Dendritic cell treated with granulocyte-macrophage colony-stimulating factor and Interleukin-4, amounts not matched to agents 40 ng/mL and 50 ng/mL, for 4 days (primary cell): ENCODE results near the gene ORC2.

Experiments used
- H3K27ac Mint-ChIP-seq: one replicate; pipeline ENCODE4 v1.8.0; 2022; ENCODE audit warnings: mild to moderate bottlenecking, mixed read lengths
- H3K27me3 Mint-ChIP-seq: one replicate; pipeline ENCODE4 v1.8.0; 2022; ENCODE audit warnings: mild to moderate bottlenecking, mixed read lengths
- H3K36me3 Mint-ChIP-seq: one replicate; pipeline ENCODE4 v1.8.0; 2022; ENCODE audit warnings: low read depth, mixed read lengths
- H3K4me1 Mint-ChIP-seq: one replicate; pipeline ENCODE4 v1.8.0; 2022; ENCODE audit warnings: low read depth, mixed read lengths
- H3K4me3 Mint-ChIP-seq: one replicate; pipeline ENCODE4 v1.8.0; 2022; ENCODE audit warnings: mild to moderate bottlenecking, moderate library complexity, mixed read lengths
- H3K9me3 Mint-ChIP-seq: one replicate; pipeline ENCODE4 v1.8.0; 2022; ENCODE audit warnings: mixed read lengths
- intact Hi-C: fragments of 100-400 bp; cut with micrococcal nuclease; formaldehyde crosslinking; loops from one replicate; pipeline ENCODE4 v1.15.0; 2022

The ORC2 gene

DNA sequence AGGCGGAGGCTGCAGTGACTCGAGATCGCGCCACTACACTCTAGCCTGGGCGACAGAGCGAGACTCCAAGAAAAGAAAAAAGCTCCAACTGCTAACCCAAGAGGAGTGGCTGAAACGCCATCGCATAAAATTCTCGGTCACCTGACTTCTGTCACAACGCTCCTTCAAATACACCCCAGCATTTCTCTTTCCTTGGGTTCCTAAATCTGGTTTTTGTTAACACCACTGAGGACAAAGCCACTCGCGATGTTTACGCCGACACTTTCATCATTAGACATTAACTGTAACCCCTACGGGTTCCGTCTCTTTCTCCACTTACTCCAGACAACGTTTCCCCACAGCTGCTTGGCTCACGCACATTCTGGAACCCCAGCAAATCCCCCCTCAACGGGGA is 99.7 kb downstream of the ORC2 start:
- Mint-ChIP-seq H3K9me3 (no peaks in the 10 kb centered on the region), H3K4me1 (peaks cover 51% of the 10 kb centered on the region), H3K27ac (peak overlapping the region; percentile 99), H3K36me3 (peaks cover 55% of the 10 kb centered on the region), H3K4me3 (peak overlapping the region; percentile 100), H3K27me3 (no peaks in the 10 kb centered on the region)
- intact Hi-C loops: loop anchor here (1.0 to 2.0 kb wide), 2 partner anchors 25 to 53 kb away; partner anchors contain the start of gene BZW1

DNA sequence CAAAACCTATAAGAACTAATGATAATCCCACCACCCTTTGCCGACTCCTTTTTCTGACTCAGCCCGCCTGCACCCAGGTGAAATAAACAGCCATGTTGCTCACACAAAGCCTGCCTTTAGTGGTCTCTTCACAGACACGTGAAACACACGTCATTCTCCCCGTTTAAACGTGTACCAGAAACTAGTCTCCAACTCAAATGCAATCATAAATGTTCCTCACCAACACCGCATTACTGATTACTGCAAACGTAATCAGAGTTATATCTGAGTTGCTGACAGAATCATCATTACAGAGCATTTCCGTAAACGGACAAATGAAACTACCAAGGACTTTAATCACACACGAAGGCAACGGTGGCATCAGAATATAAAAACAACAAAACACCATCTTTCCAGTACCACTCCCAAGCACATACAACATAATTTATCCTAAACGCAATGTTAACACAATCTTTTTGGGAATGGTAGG is 100.9 kb downstream of the ORC2 start:
- no peaks in the 10 kb centered on the region for H3K27me3 Mint-ChIP-seq
- H3K27ac Mint-ChIP-seq: peak overlapping the region; percentile 99
- H3K36me3 Mint-ChIP-seq: peaks cover 67% of the 10 kb centered on the region
- H3K9me3 Mint-ChIP-seq: no peaks in the 10 kb centered on the region
- peaks cover 54% of the 10 kb centered on the region for H3K4me1 Mint-ChIP-seq
- intact Hi-C loops: no loop called here
- H3K4me3 Mint-ChIP-seq: peak overlapping the region; percentile 100

DNA sequence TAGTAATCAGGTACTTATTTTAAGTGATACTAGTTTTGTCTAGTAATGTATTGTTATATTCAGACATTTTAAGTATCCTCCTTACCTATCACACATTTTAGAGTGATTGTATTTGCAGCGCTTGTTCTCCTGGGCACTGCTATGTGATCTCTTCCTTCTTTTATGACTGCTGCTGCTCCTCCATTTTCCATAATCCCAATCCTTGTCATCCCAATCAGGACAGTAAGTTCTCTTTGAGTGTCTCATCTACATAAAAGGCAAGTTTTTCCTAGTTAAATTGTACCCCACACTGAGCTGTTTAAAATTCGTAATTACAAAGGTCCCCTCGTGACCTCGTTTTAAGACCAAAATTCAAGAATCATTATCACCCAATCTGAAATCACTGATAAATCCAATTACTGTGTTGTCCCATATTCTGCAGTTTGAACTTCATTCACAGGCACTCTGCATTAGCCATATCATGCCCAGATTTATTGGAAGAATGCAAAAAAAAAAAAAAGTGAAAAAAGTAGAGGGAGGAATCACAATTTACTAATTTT is 101.8 kb downstream of the ORC2 start:
- Mint-ChIP-seq H3K4me1 (peaks cover 46% of the 10 kb centered on the region), H3K27me3 (no peaks in the 10 kb centered on the region), H3K36me3 (peaks cover 76% of the 10 kb centered on the region), H3K4me3 (peak overlapping the region; percentile 100), H3K9me3 (no peaks in the 10 kb centered on the region), H3K27ac (peak overlapping the region; percentile 99)
- intact Hi-C loops: no loop called here

DNA sequence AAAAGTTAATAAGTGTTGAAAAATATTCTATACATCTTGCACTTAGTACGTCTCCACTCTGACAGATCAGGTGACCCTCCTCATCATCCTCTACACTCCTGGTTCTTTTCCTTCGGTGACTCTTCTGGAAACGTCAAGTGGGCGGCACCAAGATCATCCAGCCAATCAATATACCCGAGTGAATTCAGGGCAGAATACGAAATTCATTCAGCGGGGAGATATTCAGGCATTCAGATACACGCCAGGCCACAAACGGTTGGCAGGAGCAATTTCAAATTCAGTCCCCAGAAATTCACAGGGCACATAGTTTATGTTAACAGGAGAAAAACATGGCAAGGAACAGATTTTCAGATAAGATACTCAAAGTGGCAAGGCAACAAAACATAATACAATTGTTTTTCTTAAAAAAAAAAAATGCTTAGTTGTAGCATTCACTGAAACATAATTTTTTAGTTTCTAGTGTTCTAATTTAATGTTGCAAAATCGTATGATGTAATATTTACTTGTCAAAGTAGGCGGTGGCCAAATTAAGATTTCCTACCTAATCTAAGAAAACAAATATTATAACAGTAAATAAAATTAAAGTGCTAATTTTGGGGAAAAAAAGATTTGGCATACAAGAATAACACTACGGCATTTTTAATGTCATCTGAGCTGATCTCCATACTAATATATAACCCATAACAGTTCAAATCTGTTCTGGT is 103.2 kb downstream of the ORC2 start:
- peak overlapping the region; percentile 14 for H3K27ac Mint-ChIP-seq
- H3K36me3 Mint-ChIP-seq: peaks cover 90% of the 10 kb centered on the region
- peaks cover 44% of the 10 kb centered on the region for H3K4me1 Mint-ChIP-seq
- intact Hi-C loops: no loop called here
- H3K9me3 Mint-ChIP-seq: no peaks in the 10 kb centered on the region
- peak overlapping the region; percentile 67 for H3K4me3 Mint-ChIP-seq
- no peaks in the 10 kb centered on the region for H3K27me3 Mint-ChIP-seq
